Measurements from ENCODE around the gene FHOD3. TPM values are rescaled to one million over a fixed set of nuclear protein-coding genes. Genes with fewer than 3 reads are reported as not detected.

The FHOD3 gene
- total and polyA plus RNA-seq, 2 of the 8 experiments (the other 6 are each of a cell fraction or from before 2014, with no cell fraction given), result 9.7 to 10.5 TPM

- TF ChIP-seq CHD7 (IDR thresholded peaks at IDR 0.05; ENCODE audit: insufficient replicate concordance, low read length) (no peak), BACH1 (IDR thresholded peaks at IDR 0.05; ENCODE audit: low read length) (no peak), TAF7 (optimal IDR thresholded peaks at IDR 0.05; ENCODE audit: borderline replicate concordance, low read depth, low read length) (no peak), CBX8 (IDR thresholded peaks at IDR 0.05; ENCODE audit: borderline replicate concordance, low read depth, low read length) (no peak), ATF3 (IDR thresholded peaks at IDR 0.05; ENCODE audit: insufficient read depth, low read depth, low read length) (no peak), MAX (IDR thresholded peaks at IDR 0.05) (no peak), TCF12 (IDR thresholded peaks at IDR 0.05; ENCODE audit: low read depth, low read length) (no peak), EGR1 (IDR thresholded peaks at IDR 0.05; ENCODE audit: borderline replicate concordance, low read depth, low read length) (no peak), ASH2L (IDR thresholded peaks at IDR 0.05; ENCODE audit: low read length) (no peak), CREB1 (IDR thresholded peaks at IDR 0.05) (no peak), RFX5 (IDR thresholded peaks at IDR 0.05; ENCODE audit: borderline replicate concordance, low read depth, low read length) (no peak)
Observed at GRCh38 chr18:36250827-36251226, 46.7 kb upstream of the FHOD3 start (continued).
